A549 (cell line): ENCODE measurements around the gene QKI.

Experiments used
- CTCF ChIP-seq: fragments of >200 bp; sonication (Bioruptor Twin); formaldehyde crosslinking; IDR thresholded peaks from 3 replicates; pipeline ENCODE4 v1.5.1; 2016
- HMGXB4 ChIP-seq: fragments of 250-450 bp; sonication (Bioruptor Pico); IDR thresholded peaks from 2 replicates; pipeline ENCODE4 v1.5.0; 2021; ENCODE audit warnings: mild to moderate bottlenecking, moderate library complexity, borderline replicate concordance
- MAX ChIP-seq: IDR thresholded peaks from 2 replicates; pipeline ENCODE4 v1.6.1; 2012
- MAZ ChIP-seq: fragments of 150-350 bp; IDR thresholded peaks from 2 replicates; pipeline ENCODE4 v1.6.1; 2014; ENCODE audit warnings: antibody characterized with exemption, low read depth, low read length, borderline replicate concordance
- RAD21 ChIP-seq, 2 experiments: fragments of >200 bp in 1 of 2; sonication (Bioruptor Twin) in 1 of 2; formaldehyde crosslinking in 1 of 2; IDR thresholded peaks in 1 of 2; conservative IDR thresholded peaks in 1 of 2; 2 replicates in 1 of 2; 3 replicates in 1 of 2; pipeline ENCODE4 v1.6.1; 2012 to 2018; ENCODE audit warnings: inconsistent platforms in 1 of 2

- TF ChIP-seq MAX (no peak), CTCF (no peak), HMGXB4 (CRISPR knock-in tag) (no peak), MAZ (no peak), RAD21 (conservative IDR thresholded peaks at IDR 0.05 in 1 of 2, IDR thresholded peaks at IDR 0.05 in 1 of 2) (no peak)
Observed at GRCh38 chr6:163375361-163375760, 39.2 kb upstream of the QKI start.
